SHP77 treated with DMSO at 0.1 percent for 48 hours (cell line): ENCODE data around the gene JAKMIP3.

Experiments used
- DNase-seq: peaks from one replicate; lab custom pipeline; 2025; lab: John Stamatoyannopoulos, UW

JAKMIP3 gene

DNA sequence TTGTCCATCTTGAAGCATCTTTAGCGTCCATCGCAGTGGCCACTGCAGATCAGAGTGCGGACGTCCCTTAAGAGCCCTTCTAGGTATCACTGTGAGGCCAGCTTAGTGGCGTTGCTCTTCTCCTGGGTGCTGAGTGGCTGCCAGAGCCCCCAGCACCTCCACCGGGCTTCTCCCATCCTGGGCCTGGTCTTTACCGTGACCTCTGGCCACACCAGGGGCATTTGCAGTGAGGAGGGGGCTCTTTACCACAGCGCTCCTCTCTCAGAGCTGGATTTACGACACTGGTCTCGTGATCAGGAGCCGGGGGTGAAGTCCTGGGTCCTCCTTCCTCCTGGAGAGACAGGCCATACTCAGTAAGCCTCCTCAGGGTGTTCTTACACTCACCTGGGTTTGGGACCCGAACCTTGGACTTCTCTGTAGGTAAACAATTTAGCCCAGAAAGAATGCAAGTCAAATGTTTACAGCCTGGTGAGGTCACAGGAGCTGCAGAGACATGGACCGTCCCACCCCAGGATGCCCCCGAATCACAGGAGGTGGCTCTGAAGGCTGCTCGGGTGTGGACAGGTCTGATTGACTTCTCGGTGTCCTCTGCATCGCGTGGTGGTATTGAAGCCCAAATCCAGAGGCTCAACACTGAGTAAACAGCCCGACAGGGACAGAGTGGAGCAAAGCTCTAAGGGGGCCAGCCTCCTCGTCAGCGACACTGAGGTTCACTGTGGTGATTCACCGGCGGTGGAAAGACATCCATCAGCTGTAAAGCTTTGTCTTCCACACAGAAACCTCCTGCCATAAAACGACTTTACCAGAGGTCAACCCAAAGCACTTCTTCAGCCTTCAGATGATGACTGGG lies 33.0 kb downstream of the JAKMIP3 start:
- no peak for DNase-seq

DNA sequence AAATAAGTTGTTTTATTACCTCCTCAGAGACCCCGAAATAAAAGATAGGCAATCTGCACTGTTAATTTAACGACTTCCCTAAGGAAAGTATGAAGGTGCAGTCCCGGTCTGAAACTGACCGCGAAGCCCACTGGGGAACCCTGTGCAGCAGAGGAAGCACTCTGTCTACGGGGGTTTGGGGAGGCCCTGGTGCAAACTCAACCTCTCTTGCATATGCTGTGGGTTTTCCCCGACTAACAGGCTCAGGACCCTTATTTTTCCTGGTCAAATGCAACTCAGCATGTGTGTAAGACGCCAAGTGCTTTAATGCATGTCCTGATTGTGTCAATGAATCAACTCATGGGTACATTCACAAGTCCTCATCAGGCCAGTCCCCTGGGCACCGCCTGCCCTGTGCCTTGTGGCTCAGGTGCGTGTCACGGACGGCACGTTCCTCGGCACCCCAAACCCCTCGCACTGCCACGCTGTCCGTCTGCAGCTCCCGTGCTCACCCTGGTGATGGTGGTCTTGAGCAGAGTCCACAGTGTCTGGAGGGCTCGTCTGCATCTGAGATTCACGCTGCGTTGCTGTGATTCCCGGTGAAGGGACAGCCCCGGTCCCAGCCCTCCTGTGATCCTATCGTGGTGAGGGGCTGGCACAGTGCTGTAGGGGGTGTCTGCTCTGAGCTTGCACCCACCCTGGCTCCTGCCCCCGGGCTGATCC lies 33.8 kb downstream of the JAKMIP3 start:
- DNase-seq = no peak

DNA sequence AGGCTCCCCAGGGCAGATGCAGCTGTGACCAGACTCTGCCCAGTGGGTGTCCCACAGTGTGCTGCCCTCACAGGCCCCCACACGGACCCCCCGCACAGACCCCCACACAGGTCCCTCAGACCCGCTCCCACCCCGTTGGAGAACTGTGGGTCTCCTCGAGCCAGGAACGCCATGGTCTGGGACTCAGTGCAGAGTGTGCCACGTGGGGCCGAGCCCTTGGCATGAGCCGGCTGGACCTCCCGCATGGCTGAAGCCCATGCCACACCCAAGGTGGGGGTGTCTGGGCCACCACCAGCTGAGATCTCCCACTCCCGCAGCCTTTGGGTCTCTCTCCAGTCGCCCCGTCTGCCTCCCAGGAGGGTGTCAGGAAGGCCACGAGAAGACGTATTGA lies 34.3 kb downstream of the JAKMIP3 start:
- no peak for DNase-seq

DNA sequence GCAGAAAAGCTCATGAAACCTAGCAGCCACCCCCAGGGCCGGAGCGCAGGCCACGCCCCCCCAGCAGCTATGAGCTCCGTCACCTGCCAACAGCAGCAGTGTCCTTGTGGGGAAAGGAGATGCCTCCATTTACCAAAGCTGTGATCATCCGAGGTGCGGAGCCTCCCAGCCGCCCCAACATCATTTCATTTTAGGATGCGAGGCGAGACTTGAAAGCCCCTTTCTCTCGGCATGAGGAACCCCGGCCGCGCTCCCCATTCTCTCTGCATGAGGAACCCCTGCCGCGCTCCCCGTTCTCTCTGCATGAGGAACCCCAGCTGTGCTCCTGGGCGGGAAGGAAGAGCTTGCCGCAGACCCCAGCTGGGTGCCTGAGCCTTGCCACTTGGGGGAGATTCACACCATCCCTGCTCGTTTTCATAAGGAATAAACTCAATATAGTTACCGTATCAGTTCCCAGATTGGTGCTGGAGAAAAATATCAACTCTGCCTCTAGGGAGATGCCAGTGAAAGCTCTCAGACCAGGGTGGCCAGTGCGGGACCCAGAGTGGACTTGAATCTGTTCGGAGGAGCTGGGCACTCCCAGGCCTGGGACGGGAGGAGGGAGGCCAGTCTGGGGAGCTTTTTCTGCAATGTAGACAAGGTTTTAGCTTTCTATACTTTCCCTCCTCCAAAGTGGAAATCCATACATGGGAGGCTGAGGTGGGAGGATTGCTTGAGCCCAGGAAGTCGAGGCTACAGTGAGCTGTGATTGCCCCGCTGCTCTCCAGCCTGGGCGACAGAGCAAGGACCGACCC lies 35.0 kb downstream of the JAKMIP3 start:
- DNase-seq = no peak

- DNase-seq = no peak
These were observed 35.8 kb downstream of the JAKMIP3 start for GRCh38 chr10:132101529-132101928.

DNA sequence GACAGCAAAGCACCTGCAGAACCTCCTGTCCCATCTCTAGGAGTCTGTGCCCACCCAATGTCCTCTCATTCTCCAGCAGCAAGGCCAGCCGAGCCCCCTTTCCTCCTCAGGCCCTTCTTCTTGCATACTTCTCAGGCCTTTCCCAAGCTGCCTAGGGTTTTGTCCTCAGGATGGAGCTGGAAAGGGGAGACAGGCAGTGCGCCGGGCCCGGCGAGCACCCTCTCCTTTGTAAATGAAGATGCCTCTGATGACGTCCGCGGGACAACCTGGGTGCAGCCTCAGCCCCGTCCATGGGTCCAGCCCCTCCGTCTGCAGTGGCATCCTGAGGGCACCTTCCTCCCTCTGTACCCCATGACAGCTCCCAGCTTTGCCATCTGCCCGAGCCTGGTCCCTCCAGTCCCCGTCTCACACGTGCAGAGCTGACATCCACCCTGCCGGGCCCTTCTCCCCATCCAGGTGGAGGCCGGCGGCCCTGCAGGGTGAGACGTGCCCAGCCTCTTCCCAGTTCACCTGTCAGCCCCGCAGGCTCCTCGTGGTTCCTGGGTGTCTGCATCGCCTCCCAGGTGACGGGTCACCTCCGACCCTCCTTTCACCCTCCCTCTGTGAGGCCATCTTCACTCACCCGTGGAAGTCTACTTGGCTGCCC lies 36.4 kb downstream of the JAKMIP3 start:
- no peak for DNase-seq

DNA sequence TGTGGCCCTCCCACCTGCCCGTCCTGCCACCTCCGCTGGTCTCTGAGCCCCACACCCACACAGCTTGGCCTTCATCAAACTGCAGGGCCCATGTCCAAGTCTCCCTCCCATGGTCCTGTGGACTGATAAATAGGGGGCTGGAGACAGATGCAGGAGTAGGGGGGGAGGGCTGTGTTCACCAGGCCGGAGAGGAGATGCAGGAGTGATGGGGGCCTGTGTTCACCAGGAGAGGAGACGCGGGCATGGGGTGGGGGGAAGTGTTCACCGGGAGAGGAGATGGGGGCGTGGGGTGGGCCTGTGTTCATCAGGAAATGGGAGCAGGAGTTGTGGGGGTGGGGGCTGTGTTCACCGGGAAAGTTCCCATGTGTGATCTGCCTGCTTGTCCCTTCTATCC lies 37.0 kb downstream of the JAKMIP3 start:
- DNase-seq = no peak

DNA sequence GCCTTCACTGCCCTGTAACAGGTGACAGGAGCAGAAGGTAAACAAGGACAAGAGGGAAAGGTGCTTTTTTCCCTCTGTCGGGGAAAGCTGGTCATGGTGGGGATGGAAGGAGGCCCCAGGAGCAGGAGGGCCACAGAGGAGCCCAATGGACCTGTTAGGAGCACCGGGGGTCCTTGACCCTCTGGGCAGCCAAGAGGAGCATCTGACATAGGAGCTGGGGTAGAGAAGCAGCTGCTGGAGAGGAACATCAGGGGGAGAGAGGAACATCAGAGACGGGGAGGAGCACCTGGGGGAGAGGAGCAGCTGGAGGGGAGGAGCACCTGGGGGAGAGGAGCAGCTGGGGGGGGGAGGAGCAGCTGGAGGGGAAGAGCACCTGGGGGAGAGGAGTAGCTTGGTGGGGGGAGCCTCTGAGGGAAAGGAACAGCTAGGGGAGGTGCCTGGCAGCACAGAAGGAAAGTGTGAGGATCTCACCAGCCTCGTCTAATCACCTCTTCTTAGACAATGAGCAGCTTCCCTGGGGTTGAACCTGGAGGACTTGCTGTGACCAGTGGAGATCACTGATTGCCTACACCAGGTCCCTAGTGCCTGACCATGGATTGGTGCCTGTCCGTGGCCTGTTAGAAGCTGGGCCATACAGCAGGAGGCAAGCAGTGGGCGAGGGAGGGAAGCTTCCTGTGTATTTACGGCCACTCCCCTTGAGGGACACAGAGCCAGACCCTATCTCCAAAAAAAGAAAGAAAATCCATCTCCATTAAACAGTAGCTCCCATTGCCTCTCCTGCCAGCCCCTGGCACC lies 37.6 kb downstream of the JAKMIP3 start:
- no peak for DNase-seq

DNA sequence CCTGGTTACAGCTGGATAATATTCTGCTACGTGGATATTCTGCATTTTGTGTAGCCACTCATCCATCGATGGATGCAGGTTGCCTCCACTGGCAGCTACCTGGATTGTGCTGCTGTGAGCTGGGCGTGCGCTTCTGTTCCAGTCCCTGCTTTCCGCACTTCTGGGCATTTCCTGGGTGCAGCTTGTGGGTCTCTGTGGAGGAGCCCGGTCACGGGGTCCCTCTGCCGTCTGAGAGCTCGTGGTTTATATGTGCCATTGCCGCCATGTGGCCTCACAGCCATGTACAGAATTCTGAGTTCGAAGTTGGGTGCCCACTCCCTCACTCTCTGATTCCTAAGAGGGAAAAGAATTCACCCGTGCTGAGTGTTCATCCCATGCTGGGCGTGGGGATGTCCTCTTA lies 38.3 kb downstream of the JAKMIP3 start:
- DNase-seq = no peak

DNA sequence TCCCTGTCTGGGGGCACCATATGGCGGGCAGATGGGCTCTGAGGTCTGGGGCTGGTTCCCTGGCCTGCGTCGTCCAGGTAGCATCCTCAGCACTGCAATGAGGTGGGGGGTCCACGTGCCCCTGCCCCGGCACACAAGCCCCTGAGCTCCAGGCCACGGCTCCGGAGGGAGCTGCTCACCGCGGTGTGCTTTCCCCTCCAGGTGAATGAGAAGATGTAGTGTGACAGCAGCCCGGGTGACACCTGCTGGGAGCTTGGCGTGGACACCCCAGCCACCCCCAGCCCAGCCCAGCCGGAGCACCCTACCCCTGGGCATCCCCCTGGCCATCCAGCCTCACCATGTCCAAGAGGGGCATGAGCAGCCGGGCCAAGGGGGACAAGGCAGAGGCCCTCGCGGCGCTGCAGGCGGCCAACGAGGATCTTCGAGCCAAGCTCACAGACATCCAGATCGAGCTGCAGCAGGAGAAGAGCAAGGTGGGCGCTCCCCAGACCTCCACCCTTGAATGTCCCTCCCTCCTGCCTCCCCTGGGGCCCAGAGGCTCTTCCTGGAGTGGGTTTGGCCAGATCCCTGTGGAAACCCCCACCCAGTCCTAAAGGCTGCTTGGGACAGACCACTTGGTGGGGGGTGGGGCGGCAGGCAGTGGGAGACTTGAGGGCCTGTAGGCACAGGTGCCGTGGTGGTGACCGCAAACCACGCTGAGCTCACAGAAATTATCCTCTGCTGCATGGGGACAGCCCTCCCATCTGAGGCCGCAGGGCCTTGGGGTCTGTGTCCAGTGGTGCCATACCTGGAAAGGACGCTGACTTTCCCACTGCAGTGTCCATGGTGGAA lies 38.9 kb downstream of the JAKMIP3 start:
- no peak for DNase-seq

DNA sequence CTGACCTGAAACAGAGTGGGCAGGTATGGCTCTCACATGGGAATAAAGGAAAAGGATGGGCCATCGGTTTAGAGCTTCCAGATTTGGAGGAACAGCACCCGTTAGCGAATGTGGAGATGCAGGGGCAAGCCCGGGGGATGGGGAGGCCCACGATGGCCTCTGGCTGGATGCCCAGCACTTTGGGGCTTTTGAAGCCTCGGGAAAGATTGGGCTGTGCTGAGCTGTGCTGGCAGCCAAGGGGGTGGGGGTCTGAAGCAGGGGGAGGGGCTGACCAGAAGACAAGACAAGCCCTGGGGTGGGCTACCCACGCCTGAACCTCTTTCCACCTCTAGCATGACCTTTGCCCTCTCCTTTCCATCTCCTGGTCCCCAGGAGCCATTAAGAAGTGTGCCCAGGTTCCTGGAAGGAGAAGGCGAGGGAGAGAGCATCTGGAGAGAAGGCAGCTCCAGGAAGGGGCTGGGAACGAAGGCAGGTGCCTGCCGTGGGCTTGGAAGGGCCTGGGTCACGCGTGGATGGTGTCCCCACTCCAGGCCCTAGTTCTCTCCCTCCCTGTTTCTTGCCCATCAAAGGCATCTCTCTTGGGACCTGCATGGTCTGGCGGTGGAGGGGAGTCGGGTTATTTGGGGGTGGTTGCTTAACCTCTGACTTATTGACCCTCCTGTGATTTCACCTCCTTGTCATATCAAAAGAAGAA lies 39.7 kb downstream of the JAKMIP3 start:
- no peak for DNase-seq

- no peak for DNase-seq
These were observed 40.7 kb downstream of the JAKMIP3 start for GRCh38 chr10:132106431-132106830.

DNA sequence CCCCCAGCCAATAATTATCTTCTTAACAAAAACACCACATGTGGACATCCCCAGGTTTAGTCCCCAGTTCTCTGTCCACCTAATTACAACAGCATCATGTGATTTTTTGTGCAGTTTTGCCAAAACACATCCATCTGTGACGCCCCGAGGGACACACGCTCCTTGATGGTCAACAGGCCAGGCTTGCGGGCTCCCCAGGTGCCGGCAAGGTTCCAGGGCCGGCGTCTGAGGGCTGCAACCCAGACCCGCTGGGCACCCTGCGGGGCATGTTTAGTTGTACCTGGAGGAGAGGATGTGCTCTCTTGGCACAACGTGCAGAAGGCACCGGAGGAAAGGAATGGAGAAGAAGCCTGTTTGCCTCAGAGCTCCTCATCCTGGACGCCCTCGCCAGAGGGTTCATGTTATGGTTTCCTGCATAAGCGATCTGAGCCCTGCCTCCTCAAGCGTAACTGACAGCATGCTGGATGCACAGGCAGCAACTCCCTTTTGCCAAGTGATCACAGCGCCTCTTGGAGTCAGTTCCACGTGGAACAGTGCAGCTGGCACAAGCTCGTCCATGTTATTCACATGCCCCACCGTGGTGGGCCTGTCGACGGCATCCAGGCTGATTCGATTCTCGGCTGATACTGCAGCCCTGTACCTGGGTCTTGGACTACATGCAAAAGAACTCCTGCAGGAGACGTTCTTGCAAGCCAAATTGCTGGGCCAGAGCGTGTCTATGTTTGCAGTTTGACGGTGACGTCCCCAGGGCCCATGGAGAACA lies 41.6 kb downstream of the JAKMIP3 start:
- DNase-seq = no peak

DNA sequence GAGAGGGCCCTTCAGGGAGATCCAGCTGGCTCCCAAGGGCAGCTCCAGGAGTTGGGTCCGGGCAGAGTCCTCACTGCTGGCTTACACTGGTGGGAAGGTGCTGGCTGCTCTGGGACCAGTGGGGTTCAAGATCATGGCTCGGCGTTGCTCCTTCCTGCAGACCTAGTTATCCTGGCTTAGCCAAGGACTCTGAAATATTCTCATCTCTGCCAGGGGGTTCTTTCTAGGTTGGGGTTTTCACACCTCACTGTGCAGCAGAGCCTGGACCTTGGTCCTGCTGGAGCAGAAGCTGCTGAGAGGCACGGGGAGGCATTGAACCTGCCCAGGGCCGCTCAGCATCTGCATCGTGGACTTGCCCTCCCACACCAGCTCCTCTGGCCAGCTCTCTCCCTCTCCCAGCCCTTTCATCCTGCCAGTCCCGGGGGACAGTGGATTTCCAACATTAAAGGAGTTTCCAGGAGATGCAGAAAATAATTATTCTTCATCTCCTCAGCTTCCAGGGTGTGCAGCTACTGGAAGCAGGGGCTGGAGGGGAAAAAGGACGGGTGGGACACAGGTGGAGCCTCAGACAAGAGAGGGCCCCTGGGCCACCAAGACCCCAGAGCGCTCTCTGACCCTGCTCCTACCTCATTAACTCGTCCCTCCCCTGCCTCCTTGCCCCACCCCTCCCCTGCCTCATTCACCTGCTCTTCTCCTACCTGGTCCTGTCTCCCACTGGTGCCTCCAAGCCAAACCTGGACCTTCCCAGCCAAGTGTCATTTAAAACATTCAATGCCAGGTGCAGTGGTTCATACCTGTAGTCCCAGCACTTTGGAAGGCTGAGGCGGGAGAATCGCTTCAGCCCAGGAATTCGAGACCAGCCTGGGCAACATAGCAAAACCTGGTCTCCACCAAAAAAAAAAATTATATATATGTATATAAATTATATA lies 42.5 kb downstream of the JAKMIP3 start:
- DNase-seq = no peak

DNA sequence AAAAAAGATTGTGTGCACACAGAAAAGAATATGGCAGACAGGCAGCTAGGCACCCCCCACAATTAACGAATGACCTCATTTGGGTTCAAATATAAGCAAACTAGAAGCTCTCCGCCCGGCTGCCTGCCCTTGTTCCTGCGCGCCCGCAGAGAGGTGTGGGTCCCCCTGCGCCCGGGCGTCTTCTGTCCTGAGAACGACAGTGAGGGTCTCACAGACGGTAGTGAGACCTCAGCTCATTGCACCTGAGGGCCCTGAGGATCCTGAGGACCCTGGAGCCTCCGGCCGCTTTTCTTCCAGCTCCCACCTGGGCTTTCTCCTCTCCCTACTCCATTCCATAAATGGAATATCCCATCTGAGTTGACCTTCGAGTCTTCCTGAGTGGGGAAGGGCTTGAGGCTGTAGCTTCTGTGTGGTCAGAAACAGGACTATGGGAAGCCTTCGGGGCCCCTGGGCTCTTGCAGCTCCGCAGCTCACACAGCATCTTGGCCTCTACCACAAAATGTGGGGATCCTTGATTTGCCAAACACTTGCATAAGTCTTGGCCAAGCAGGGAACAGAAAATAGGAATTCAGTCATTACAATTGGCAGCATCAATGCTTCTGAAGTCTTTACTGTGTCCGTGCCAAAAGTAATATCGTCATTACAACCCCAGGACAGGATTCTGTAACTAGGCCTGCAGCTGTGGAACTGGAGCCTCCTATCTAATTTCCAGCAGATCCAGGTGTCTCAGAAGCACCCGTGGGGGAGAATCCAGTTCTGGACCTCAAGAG lies 43.8 kb downstream of the JAKMIP3 start:
- DNase-seq = no peak

- no peak for DNase-seq
These were observed 44.4 kb downstream of the JAKMIP3 start for GRCh38 chr10:132110111-132110521.

GRCh38 chr10:132110713-132111112 lies 45.0 kb downstream of the JAKMIP3 start:
- no peak for DNase-seq
